GM21515 (cell line): ENCODE data around the gene HBG2.
"Not testable (repeated sequence)": the region's sequence is repeated elsewhere in the genome, so short reads cannot be mapped to it uniquely, and the experiment has no call there.

Experiments used
- ATAC-seq: cut with Tn5 transposase; IDR thresholded peaks from one replicate; pipeline ENCODE4 v1.9.1; 2021; ENCODE audit not compliant: unreplicated experiment

Gene HBG2

GRCh38 chr11:5282628-5283027 lies 28.0 kb upstream of the HBG2 start:
- no peak for ATAC-seq

- ATAC-seq = no peak
These were observed 27.0 kb upstream of the HBG2 start for GRCh38 chr11:5281596-5281995.

GRCh38 chr11:5280582-5281102 lies 26.1 kb upstream of the HBG2 start:
- ATAC-seq = peak; percentile 74

- ATAC-seq = no peak
These were observed 25.0 kb upstream of the HBG2 start for GRCh38 chr11:5279471-5280090.

- no peak for ATAC-seq
These were observed 23.3 kb upstream of the HBG2 start for GRCh38 chr11:5277807-5278382.

- ATAC-seq = no peak
These were observed 22.1 kb upstream of the HBG2 start for GRCh38 chr11:5276697-5277096.

GRCh38 chr11:5275369-5276110 lies 21.0 kb upstream of the HBG2 start:
- ATAC-seq = no peak

- ATAC-seq = no peak
These were observed 19.8 kb upstream of the HBG2 start for GRCh38 chr11:5274395-5274794.

- no peak for ATAC-seq
These were observed 17.9 kb upstream of the HBG2 start for GRCh38 chr11:5272395-5273017.

GRCh38 chr11:5269715-5270147 lies 15.2 kb upstream of the HBG2 start, which contains the start of gene HBE1:
TSS of gene HBE1 (minus strand) at chr11:5269945. CDS start at chr11:5269890, 55 bp downstream.
- ATAC-seq = no peak

GRCh38 chr11:5267033-5267563 lies 12.5 kb upstream of the HBG2 start:
- no peak for ATAC-seq

GRCh38 chr11:5266609-5267008 lies 12.0 kb upstream of the HBG2 start:
- ATAC-seq = no peak

GRCh38 chr11:5265832-5266231 lies 11.3 kb upstream of the HBG2 start:
- no peak for ATAC-seq

GRCh38 chr11:5258543-5259262 lies 4.1 kb upstream of the HBG2 start:
- ATAC-seq = no peak

GRCh38 chr11:5257296-5257695 lies 2.7 kb upstream of the HBG2 start:
- ATAC-seq = no peak

GRCh38 chr11:5254023-5254422 lies 558 bp downstream of the HBG2 start:
- ATAC-seq = not testable (repeated sequence)

- ATAC-seq = not testable (repeated sequence)
These were observed 1.1 kb downstream of the HBG2 start for GRCh38 chr11:5253440-5253839.

- ATAC-seq = no peak
These were observed 1.7 kb downstream of the HBG2 start for GRCh38 chr11:5252919-5253265.

GRCh38 chr11:5252192-5252918 lies 2.2 kb downstream of the HBG2 start:
- ATAC-seq = no peak

- no peak for ATAC-seq
These were observed 2.8 kb downstream of the HBG2 start for GRCh38 chr11:5251746-5252145.
